Mammary epithelial cell (primary cell): ENCODE measurements around the gene FAF1.

ENCODE experiments used
- CTCF ChIP-seq, 2 donors: IDR thresholded peaks in 1 of 2; conservative IDR thresholded peaks in 1 of 2; 2 replicates each; pipeline ENCODE4 v1.5.1; 2011 to 2012; ENCODE audit warnings: inconsistent platforms in 2 of 2, low read length in 2 of 2, mild to moderate bottlenecking in 2 of 2, control low read depth in 1 of 2, low read depth in 1 of 2; ENCODE audit not compliant: insufficient read depth in 1 of 2; ENCODE audit errors: extremely low read depth in 1 of 2
- EZH2 ChIP-seq: IDR thresholded peaks from 2 replicates; pipeline ENCODE4 v1.6.1; 2012; ENCODE audit warnings: low read length, inconsistent platforms, borderline replicate concordance

GRCh38 chr1:50986653-50987052 is 26.6 kb upstream of the FAF1 start:
- TF ChIP-seq CTCF (conservative IDR thresholded peaks at IDR 0.05 in 1 of 2, IDR thresholded peaks at IDR 0.05 in 1 of 2; ENCODE audit: extremely low read depth in 1 of 2, insufficient read depth in 1 of 2, low read depth in 1 of 2, low read length in 2 of 2): no peak
- no peak for TF ChIP-seq EZH2
